H1 (cell line): ENCODE results near the gene SEC61A1. TPM values are rescaled to one million over a fixed set of nuclear protein-coding genes. Genes with fewer than 3 reads are reported as not detected.

Source experiments
- ASH2L ChIP-seq: fragments of 200-600, 300-600 bp; sonication (generic); IDR thresholded peaks from one replicate; pipeline ENCODE4 v1.7.1; 2017; ENCODE audit warnings: low read length
- BRCA1 ChIP-seq: IDR thresholded peaks from 2 replicates; pipeline ENCODE4 v1.6.1; 2012; ENCODE audit warnings: low read depth, low read length, improper control_type of control experiment
- CBX5 ChIP-seq: fragments of 300-800, 300-1000 bp; sonication (generic); IDR thresholded peaks from 2 replicates; pipeline ENCODE4 v1.7.1; 2016; ENCODE audit warnings: antibody characterized with exemption, low read length, low read depth
- polyA plus RNA-seq, 7 experiments: library from polyadenylated mRNA; depleted of rRNA in 3 of 7; stranded (reverse) in 5 of 7; unstranded in 2 of 7; fragments of >200 nt in 5 of 7; fragments of 200-250 nt in 2 of 7; gene quantifications; 1 replicate in 5 of 7; 2 replicates in 1 of 7; 4 replicates in 1 of 7; pipeline versions ENCODE4 v1.2.1 to v1.2.3, GENCODE V29; 2011 to 2013; ENCODE audit warnings: missing spikeins in 2 of 7, mixed read lengths in 2 of 7
- total RNA-seq: library from RNA; stranded (reverse); fragmentation: NEBNext Ultra II Directional; extraction: Animal tissue kit (Norgen Biotek cat#: 25700); gene quantifications from 2 replicates; pipeline ENCODE4 v1.2.1, GENCODE V29; 2021

Gene SEC61A1
- total and polyA plus RNA-seq, 2 of the 8 experiments (the other 6 are each of a cell fraction or from before 2014, with no cell fraction given) = 133 to 165 TPM

- TF ChIP-seq ASH2L (no peak), BRCA1 (no peak), CBX5 (no peak)
Measured at GRCh38 chr3:128067489-128067888, 15.3 kb downstream of the SEC61A1 start (continued).
